Spleen (tissue), 11 donors: ENCODE results near the gene FAM25C. TPM values are rescaled to one million over a fixed set of nuclear protein-coding genes. Genes with fewer than 3 reads are reported as not detected.
"Not testable (repeated sequence)": the region's sequence is repeated elsewhere in the genome, so short reads cannot be mapped to it uniquely, and the experiment has no call there.

Source experiments
- DNase-seq: peaks from one replicate; pipeline ENCODE4 v3.0.0-alpha.2; 2020
- H3K27ac ChIP-seq, 8 donors: fragments of 200-600 bp; sonication (generic) in 7 of 8; 1 replicate in 4 of 8; 2 replicates in 4 of 8; pipeline versions ENCODE4 v1.5.0 to v1.8.0; 2016 to 2021; ENCODE audit warnings: inconsistent platforms in 4 of 8, mild to moderate bottlenecking in 4 of 8, moderate library complexity in 1 of 8
- H3K27me3 ChIP-seq, 7 donors: fragments of 200-600 bp; sonication (generic) in 6 of 7; replicated peaks in 1 of 7; 1 replicate in 4 of 7; 2 replicates in 3 of 7; pipeline versions ENCODE4 v1.5.0 to v1.8.0; 2016 to 2021; ENCODE audit warnings: inconsistent platforms in 3 of 7, mild to moderate bottlenecking in 1 of 7
- H3K36me3 ChIP-seq, 6 donors: fragments of 200-600 bp; sonication (generic) in 5 of 6; 1 replicate in 4 of 6; 2 replicates in 2 of 6; pipeline versions ENCODE4 v1.5.0 to v1.8.0; 2016 to 2021; ENCODE audit warnings: inconsistent platforms in 2 of 6
- H3K4me1 ChIP-seq, 6 donors: fragments of 200-600 bp; sonication (generic) in 5 of 6; 1 replicate in 3 of 6; 2 replicates in 3 of 6; pipeline versions ENCODE4 v1.5.0 to v1.8.0; 2016 to 2021; ENCODE audit warnings: inconsistent platforms in 3 of 6
- H3K4me3 ChIP-seq, 8 donors: fragments of 200-600 bp; sonication (generic) in 7 of 8; 1 replicate in 4 of 8; 2 replicates in 4 of 8; pipeline versions ENCODE4 v1.5.0 to v1.8.0; 2016 to 2021; ENCODE audit warnings: inconsistent platforms in 4 of 8, mild to moderate bottlenecking in 4 of 8, moderate library complexity in 2 of 8
- H3K9me3 ChIP-seq, 8 donors: fragments of 200-600 bp; sonication (generic) in 7 of 8; 1 replicate in 4 of 8; 2 replicates in 4 of 8; pipeline versions ENCODE4 v1.5.0 to v1.8.0; 2016 to 2021; ENCODE audit warnings: inconsistent platforms in 4 of 8
- WGBS, 5 donors: extraction: QIAGEN DNeasy Blood & Tissue Kit in 3 of 5; methylation state at CpG; one replicate each; pipeline versions ENCODE4 v1.1.5 to v1.1.7; 2013 to 2018; 5-methylcytosine and 5-hydroxymethylcytosine counted together
- intact Hi-C: fragments of 100-400 bp; cut with DNase I; formaldehyde crosslinking; loops from one replicate; pipeline ENCODE4 v1.15.0; 2023; ENCODE audit warnings: low total_unique reads
- polyA plus RNA-seq, 3 donors: library from polyadenylated mRNA; stranded (reverse); fragments of 200-250 nt; gene quantifications; one replicate each; pipeline ENCODE4 v1.2.1, GENCODE V29; 2013
- small RNA-seq, 4 donors: library from RNA; depleted of rRNA; stranded (forward); fragments of <200 nt; gene quantifications; one replicate each; pipeline ENCODE3, GENCODE V24; 2016
- total RNA-seq, 7 donors: library from RNA; depleted of rRNA in 3 of 7; stranded (reverse); fragments of >200 nt in 3 of 7; fragmentation: NEBNext Ultra II Directional in 4 of 7; extraction: Animal tissue kit (Norgen Biotek cat#: 25700) in 4 of 7; gene quantifications; one replicate each; pipeline versions ENCODE4 v1.1.0 to v1.2.1, GENCODE V29; 2016 to 2021
- donor health status: healthy with polysubstance abuse.
- donor health status: DM: no; HTN: no; CAD: no; lungs with moderate emphysema.
- donor health status: DM: no; HTN: no; CAD: no.
- donor health status: Bipolar disorder and iron deficiency.
- donor health status: healthy.
- donor health status: DM: no; HTN: no; CAD: no.
- donor health status: DM: yes; HTN: yes; CAD: no.

The FAM25C gene
- total and polyA plus RNA-seq, 10 donors = not detected

GRCh38 chr10:47957158-47957557 is 42.4 kb downstream of the FAM25C start:
- H3K27ac ChIP-seq, intact Hi-C loops: not testable (repeated sequence)
- DNase-seq = peak; percentile 37

DNA sequence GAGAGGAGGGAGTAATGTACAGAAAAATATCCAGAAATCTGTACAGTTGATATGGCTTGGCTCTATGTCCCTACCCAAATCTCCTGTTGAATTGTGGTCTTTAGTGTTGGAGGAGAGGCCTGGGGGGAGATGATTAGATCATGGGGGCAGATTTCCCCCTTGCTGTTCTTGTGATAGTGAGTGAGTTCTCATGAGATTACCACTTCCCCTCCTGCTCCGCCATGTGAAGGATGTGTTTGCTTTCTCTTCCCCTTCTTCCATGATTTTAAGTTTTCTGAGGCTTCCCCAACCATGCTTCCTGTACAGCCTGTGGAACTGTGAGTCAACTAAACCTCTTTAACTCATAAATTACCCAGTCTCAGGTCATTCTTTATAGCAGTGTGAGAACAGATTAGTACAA is 52.2 kb downstream of the FAM25C start:
- H3K4me1 ChIP-seq, H3K9me3 ChIP-seq, intact Hi-C loops, DNase-seq, H3K36me3 ChIP-seq, H3K27me3 ChIP-seq, H3K4me3 ChIP-seq, H3K27ac ChIP-seq: not testable (repeated sequence)
- 24 to 54% (median 32%) methylated on average over 1 of the region's 1 CpG for WGBS, 5 donors

More at GRCh38 chr10:47957158-47957557, 42.4 kb downstream of the FAM25C start:
- not testable (repeated sequence) for H3K27me3 ChIP-seq, H3K4me1 ChIP-seq, H3K4me3 ChIP-seq, H3K36me3 ChIP-seq, H3K9me3 ChIP-seq
- 80 to 91% (median 83%) methylated on average over 5 to 8 of the region's 8 CpGs for WGBS, 5 donors

Small RNA genes lying within 50 kb of the gene (small RNA-seq; reads per million reads assigned to genes)
- 0 reads per million in 4 donors for gene RNA5SP315

Other genes starting within 250 kb of the FAM25C start
- gene SYT15B, start 236.2 kb downstream of the FAM25C start, total RNA-seq = 1 to 10 TPM in 6 of 7 donors, under 1 TPM in 1; 0.26 to 2.2 (median 1.6) TPM
- gene SYT15B, start 236.2 kb downstream of the FAM25C start, polyA plus RNA-seq = under 1 TPM; 0.04 to 0.36 (median 0.06) TPM
- not detected for gene NPY4R2, start 81.1 kb downstream of the FAM25C start, total RNA-seq
- not detected for gene NPY4R2, start 81.1 kb downstream of the FAM25C start, polyA plus RNA-seq